Measurements from ENCODE around the gene MAGEB10.
"Not testable (repeated sequence)": the region's sequence is repeated elsewhere in the genome, so short reads cannot be mapped to it uniquely, and the experiment has no call there.

The MAGEB10 gene, protein sequence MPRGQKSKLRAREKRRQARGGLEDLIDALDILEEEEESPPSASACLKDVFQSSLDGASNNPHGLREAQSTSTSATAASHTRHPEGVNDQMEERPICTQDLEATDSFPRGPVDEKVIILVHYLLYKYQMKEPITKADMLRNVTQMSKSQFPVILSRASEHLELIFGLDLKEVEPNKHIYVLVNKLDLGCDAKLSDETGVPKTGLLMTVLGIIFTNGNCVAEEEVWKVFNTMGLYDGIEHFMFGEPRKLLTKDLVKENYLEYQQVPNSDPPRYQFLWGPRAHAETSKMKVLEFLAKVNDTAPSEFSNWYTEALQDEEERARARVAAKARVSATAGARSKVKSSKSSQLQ

DNA sequence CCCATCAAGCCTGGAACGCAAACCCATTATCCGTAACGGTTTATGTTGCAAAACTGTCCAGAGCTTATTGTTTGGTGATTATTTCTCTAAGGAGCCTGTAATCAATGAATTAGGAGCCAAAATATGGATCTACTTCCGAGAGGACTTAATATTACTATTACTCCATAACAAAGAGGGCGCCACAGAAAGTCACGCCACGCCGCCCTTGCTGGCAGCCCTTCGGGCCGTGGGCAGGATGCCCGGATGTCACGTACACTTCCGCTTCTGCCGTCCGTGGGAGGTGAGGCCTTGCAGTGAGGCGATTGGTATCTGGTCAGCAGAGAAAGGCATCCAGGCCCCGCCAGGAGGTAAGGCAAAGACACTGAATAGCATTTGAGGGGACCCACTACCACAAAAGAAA is at the start of gene MAGEB10:
MAGEB10 (plus strand) TSS at position 301 of the 400 bp plus-strand sequence. CDS start 13,317 bp downstream, outside the sequence.
- no peak for DNase-seq

DNA sequence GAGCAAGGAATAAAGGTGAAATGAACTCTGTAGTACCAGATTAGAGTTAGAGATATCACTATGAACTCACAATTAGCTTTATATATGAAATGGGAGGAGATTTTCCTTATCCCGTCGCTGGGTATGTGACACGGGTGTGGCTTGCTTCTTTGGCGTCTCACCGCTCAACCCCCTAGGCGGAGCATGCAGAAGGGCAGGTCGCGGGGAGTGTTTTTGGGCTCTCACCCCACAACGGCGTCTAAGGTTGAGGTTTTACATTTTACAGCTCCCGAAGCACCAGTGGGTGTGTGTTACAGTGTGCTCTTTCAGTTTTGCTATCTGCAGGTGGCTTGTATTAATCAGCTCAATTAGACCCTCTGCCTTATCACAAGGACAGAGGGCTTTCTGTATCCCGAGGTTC is 42.1 kb upstream of the MAGEB10 start:
- DNase-seq, result no peak

DNA sequence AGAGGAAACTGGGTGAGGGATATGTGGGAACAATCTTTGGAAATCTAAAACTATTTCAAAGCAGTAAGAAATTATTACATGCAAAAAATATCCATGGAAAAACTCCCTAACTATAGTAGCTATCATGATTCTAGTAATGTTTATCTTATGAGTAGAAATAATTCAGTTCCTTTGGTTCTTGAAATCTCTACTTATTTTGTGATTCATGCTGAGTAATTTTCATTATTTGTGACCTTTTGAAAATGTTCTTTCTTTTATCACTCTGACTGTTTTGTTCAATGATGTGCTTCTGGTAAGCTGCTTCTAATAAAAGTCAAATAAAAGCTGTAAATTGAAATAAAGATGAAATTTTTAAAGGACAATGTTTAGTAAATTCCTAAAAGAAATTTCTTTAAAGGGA is 40.4 kb upstream of the MAGEB10 start:
- DNase-seq, result no peak

DNA sequence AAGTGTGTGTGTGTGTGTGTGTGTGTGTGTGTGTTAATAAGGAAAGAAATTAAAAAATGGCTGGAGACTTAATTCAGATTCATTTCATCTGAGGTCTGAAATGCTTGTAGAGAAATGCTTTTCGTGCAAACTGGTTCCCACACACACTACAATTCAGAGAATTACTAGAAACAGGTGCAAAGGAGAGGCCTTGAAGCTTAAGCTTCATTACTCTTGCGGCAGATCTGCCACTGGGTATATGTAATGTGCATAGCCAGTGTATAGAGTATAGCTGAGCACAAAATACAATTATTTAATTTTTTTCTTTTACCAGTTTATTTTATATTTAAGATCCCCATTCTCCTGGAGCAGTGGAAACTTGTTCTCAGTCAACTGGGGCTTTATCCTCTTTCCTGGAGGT is 31.8 kb upstream of the MAGEB10 start:
- no peak for DNase-seq

DNA sequence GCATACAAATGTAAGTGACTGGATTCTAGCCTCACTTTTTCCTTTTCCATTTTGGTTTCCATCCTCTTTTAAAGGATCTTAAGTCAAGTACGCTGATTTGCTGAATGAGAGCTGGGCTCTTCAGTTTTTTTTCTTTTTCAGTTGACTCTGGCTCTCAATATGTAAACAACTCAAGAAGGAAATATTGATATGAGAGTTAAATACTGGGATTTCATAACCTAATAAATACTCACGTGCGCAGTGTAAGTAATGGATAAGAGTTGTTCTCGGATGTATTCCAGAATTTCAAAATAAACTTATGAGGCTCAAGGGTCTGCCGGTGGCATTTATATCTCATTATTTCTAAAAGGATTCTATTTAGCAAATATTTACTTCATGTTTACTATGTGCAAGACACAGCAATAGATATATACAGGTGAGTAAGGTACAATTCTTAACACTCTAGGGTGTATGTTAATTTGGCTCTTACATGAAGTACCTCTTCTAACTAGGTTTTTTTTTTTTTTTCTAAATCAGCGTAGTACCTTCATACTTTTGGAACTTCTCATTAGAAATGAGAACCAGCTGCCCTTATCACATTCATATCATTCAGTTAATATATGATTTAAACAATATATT is 11.0 kb upstream of the MAGEB10 start:
- no peak for DNase-seq

DNA sequence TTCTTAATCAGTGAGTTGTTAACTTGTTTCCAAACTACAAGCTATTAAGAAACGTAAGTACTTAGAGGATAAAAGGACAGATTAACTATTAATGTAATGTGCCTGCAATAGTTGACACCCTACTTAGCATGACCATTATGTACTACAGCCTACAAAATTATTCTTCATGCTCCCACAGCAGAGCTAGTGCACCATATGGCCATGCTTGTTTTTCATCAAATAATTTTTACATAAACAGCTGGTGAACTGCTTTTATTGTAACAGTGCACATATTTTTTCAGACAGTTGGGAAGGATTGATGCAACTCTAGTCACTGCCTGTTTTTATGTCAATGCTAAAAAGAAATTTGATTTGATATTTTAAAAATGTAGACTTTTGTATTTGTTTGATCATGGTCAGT is 10.2 kb upstream of the MAGEB10 start:
- no peak for DNase-seq

DNA sequence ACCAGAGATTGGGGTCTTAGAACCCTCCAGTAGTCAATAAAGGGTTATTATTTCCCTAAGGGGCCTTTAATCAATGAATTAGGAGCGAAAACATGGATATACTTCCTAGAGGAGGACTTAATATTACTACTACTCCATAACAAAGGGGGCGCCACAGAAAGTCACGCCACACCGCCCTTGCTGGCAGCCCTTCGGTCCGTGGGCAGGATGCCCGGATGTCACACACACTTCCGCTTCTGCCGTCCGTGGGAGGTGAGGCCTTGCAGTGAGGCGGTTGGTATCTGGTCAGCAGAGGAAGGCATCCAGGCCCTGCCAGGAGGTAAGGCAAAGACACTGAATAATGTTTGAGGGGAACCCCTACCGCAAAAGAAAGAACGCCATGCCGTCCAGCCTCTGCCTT is 436 bp downstream of the MAGEB10 start:
- DNase-seq, result no peak

DNA sequence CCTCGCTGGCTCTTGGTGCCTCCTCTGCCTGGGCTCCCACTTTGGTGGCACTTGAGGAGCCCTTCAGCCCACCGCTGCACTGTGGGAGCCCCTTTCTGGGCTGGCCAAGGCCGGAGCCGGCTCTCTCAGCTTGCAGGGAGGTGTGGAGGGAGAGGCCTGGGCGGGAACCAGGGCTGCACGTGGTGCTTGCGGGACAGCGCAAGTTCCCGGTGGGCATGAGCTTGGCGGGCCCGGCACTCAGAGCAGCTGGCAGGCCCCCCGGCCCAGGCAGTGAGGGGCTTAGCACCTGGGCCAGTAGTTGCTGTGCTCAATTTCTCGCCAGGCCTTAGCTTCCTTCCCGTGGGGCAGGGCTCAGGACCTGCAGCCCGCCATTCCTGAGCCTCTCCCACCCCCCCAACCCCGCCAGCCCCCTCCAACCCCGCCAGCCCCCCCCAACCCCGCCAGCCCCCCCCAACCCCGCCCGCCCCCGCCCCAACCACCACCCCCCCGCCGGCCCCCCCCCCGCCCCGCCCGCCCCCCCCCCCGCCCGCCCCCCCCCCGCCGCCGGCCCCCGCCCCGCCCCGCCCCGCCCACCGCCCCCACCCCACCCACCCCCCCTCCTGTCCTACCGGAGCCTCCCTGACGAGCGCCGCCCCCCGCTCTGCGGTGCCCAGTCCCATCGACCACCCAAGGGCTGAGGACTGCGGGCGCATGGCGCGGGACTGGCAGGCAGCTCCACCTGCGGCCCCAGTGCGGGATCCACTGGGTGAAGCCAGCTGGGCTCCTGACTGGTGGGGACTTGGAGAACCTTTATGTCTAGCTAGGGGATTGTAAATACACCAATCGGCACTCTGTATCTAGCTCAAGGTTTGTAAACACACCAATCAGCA is 1.4 kb downstream of the MAGEB10 start:
- DNase-seq, result not testable (repeated sequence)

DNA sequence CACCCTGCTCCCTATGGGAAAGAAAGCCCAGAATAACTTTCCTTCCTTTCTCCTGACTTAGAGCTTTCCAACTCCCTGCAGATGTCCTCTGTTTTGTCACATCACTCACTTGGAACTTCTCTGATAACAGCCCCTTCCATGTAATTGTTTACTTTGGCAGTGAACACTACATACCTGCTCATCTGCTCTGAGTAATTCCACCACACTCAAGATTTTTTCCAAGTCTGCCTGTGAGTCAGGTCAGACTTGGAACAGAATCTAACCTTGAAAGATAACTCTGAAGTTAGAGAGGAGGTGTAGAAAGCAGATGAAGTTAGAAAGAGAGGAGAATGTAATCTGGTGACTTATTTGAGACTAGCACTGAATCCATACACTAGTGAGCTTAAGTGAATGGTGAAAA is 7.4 kb downstream of the MAGEB10 start:
- DNase-seq, result no peak

DNA sequence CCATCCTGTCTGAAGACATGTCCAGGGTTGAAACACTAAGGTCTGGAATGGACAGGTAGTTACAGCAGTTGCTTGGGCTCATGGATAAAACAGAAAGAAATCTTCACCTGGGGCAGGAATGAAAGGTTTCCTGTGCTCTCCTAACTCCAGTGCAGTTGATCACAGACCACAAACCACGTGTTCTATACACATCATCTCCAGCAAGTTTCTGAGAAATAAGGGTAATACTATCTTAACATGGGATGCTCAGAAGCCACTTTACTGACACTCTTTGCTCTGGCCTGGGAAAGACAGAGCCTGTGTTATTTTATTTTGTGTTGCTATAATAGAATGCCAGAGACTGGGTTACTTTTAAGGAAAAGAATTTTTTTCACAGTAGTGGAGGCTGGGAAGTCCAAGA is 16.0 kb downstream of the MAGEB10 start:
- DNase-seq, result no peak

DNA sequence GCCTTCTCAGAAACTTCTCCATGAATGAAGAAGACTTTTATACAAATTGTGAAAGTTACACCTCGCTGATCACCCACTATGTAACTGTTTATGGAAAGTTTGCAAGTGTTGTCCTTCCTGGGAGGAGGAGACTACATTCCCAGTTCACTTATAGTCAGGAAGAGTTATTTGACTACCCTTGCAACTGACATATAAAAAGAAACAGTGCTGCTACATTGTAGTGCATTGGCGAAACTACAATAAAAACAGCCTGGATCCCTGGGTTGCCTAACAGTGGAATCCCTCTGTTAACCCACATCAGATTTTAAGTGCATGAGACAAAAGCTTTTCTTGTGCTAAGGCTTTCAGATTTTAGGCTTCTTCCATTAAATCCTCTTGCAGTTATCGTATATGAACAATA is 30.4 kb downstream of the MAGEB10 start:
- no peak for DNase-seq

DNA sequence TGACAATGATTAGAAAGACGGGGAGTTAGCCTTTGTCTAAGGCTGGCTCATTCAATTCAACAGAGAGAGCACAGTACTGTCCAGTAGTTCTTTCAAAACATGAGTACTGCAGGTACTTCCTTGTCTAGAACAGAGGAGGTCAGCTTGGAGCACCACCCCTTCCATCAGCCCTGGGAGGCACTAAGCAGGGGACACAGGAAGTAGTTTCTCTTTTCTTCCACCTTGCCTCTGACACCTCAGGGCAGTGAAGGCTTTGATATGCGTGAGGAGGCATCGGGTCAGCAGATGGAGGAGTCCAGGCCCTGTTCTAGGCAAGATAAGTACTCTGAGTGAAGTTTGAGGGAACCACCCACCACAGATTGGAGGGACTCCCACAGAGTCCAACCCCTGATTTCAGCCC is 33.1 kb downstream of the MAGEB10 start:
- DNase-seq, result no peak

DNA sequence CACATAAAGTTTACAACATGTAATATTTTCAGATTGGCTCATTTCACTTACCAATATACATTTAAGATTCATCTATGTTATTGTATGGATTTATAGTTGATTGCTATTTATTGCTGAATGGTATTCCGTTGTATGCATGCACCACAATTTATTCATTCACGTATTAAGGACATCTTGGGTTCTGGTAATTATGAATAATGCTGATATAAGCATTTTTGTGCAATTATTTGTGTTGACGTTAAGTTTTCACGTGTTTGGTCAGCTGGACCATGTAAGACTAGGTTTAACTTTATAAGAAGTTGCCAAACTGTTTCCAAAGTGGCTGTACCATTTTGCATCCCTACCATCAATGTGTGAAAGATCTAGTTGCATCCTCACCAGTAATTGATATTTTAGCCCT is 35.1 kb downstream of the MAGEB10 start:
- DNase-seq, result no peak

DNA sequence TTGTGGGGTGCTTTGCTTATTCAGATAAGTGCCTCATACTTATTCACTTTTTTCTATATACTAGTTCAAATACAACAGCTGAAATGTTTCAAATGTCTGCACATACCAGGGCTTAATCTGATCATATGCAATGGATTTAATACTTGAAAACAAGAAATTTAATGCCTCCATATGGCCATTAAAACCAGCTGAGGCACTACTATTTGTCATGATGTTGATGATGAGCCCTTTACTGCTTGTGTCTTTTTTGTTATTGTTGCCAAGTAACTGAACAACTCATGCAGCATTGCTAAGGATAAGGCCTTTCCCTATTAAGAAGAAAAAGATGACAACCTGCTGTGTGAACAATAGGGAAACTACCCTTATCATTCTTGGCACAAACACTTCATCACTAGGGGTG is 52.5 kb downstream of the MAGEB10 start:
- no peak for DNase-seq

DNA sequence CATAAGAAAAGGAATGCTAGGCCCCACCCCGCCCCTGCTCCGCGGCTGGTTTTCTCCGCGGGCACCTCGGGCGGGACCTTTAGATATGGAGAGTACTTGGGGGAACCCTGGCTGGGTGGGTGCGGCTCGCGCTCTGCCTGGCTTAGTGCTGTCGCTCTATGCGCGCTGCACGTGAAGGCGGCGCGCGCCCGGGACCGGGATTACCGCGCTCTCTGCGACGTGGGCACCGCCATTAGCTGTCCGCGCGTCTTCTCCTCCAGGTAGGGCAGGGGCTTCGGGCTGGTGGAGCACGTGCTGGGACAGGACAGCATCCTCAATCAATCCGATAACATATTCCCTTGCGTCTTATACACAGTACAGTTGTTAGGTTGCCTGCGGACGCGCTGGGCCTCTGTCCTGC is 56.0 kb downstream of the MAGEB10 start:
- DNase-seq, result no peak

Data from stimulated activated naive CD4-positive, alpha-beta T cell (primary cell).